Stimulated activated naive B cell treated with anti-CD40 and anti-IgM and Interleukin-4, amounts not matched to agents 10 μg/mL and 1 μg/mL and 100 μg/mL, for 72 hours (primary cell): ENCODE results near the gene CACNA1C.

Experiments
- ATAC-seq, 2 donors: fragments of 150-1000 bp; cut with Tn5 transposase; replicated peaks; 2 replicates each; pipeline ENCODE4 v1.10.0; 2021; ENCODE audit warnings: moderate library complexity in 1 of 2
- DNase-seq: peaks from one replicate; pipeline ENCODE4 v3.0.0; 2021
- H3K27ac Mint-ChIP-seq: one replicate; pipeline ENCODE4 v1.8.0; 2022; ENCODE audit warnings: mild to moderate bottlenecking, mixed read lengths
- H3K27me3 Mint-ChIP-seq, 2 donors: one replicate each; pipeline ENCODE4 v1.8.0; 2022; ENCODE audit warnings: mixed read lengths in 2 of 2
- H3K36me3 Mint-ChIP-seq, 2 donors: one replicate each; pipeline ENCODE4 v1.8.0; 2022; ENCODE audit warnings: mixed read lengths in 2 of 2, mild to moderate bottlenecking in 1 of 2
- H3K4me1 Mint-ChIP-seq, 2 donors: one replicate each; pipeline ENCODE4 v1.8.0; 2022; ENCODE audit warnings: mixed read lengths in 2 of 2, mild to moderate bottlenecking in 1 of 2
- H3K4me3 Mint-ChIP-seq, 2 donors: one replicate each; pipeline ENCODE4 v1.8.0; 2022; ENCODE audit warnings: mild to moderate bottlenecking in 2 of 2, mixed read lengths in 2 of 2, moderate library complexity in 1 of 2
- H3K9me3 Mint-ChIP-seq, 2 donors: one replicate each; pipeline ENCODE4 v1.8.0; 2022; ENCODE audit warnings: mixed read lengths in 2 of 2, mild to moderate bottlenecking in 1 of 2

CACNA1C gene

DNA sequence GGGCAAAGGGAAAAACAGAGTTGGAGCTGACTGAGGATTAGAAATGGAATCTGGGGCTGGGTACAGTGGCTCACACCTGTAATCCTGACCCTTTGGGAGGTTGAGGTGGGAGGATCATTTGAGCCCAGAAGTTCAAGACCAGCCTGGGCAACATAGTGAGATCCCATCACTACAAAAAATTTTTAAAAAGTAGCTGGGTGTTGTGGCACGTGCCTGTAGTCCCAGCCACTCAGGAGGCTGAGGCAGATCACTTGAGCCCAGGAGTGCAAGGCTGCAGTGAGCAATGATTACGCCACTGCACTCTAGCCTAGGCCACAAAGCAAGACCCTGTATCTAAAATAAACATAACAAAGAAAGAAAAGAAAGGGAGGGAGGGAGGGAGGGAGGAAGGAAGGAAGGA, 33.7 kb upstream of the CACNA1C start:
- DNase-seq: no peak
- Mint-ChIP-seq H3K4me1 (no peaks in the 10 kb centered on the region), H3K27ac (no peak overlapping the region), H3K36me3 (no peaks in the 10 kb centered on the region), H3K27me3 (peaks cover 22 to 28% of the 10 kb centered on the region in 2 donors), H3K4me3 (no peak overlapping the region), H3K9me3 (no peaks in the 10 kb centered on the region)
- ATAC-seq: no peak

- no peak for ATAC-seq
- H3K4me3 Mint-ChIP-seq: no peak overlapping the region
- no peaks in the 10 kb centered on the region for H3K36me3 Mint-ChIP-seq
- H3K27ac Mint-ChIP-seq: no peak overlapping the region
- no peaks in the 10 kb centered on the region for H3K4me1 Mint-ChIP-seq
- peaks cover 30 to 38% of the 10 kb centered on the region in 2 donors for H3K27me3 Mint-ChIP-seq
- no peak for DNase-seq
- H3K9me3 Mint-ChIP-seq: peaks cover 2 to 3% of the 10 kb centered on the region in 2 donors
Measured at GRCh38 chr12:2020511-2020910, 32.3 kb upstream of the CACNA1C start.

GRCh38 chr12:2023365-2023764, 29.4 kb upstream of the CACNA1C start:
- ATAC-seq (no peak), DNase-seq (no peak)
- H3K4me1 Mint-ChIP-seq: no peaks in the 10 kb centered on the region
- H3K36me3 Mint-ChIP-seq: no peaks in the 10 kb centered on the region
- H3K27me3 Mint-ChIP-seq: peaks cover 24 to 30% of the 10 kb centered on the region in 2 donors
- peaks cover 2 to 3% of the 10 kb centered on the region in 2 donors for H3K9me3 Mint-ChIP-seq
- no peak overlapping the region for H3K4me3 Mint-ChIP-seq
- H3K27ac Mint-ChIP-seq: no peak overlapping the region

- peaks cover 2 to 3% of the 10 kb centered on the region in 2 donors for H3K9me3 Mint-ChIP-seq
- ATAC-seq: no peak
Measured at GRCh38 chr12:2027351-2027750, 25.4 kb upstream of the CACNA1C start.

GRCh38 chr12:2029851-2030250, 22.9 kb upstream of the CACNA1C start:
- Mint-ChIP-seq H3K27me3 (peaks cover 35 to 55% of the 10 kb centered on the region in 2 donors), H3K4me3 (no peak overlapping the region), H3K36me3 (no peaks in the 10 kb centered on the region), H3K27ac (no peak overlapping the region), H3K4me1 (peaks cover 0 to 5% of the 10 kb centered on the region in 2 donors), H3K9me3 (no peaks in the 10 kb centered on the region)
- ATAC-seq (no peak), DNase-seq (no peak)

More at GRCh38 chr12:2027351-2027750, 25.4 kb upstream of the CACNA1C start:
- Mint-ChIP-seq H3K36me3 (no peaks in the 10 kb centered on the region), H3K4me1 (no peaks in the 10 kb centered on the region), H3K27ac (no peak overlapping the region), H3K27me3 (peaks cover 27 to 43% of the 10 kb centered on the region in 2 donors), H3K4me3 (no peak overlapping the region)
- DNase-seq: no peak

- no peak overlapping the region for H3K4me3 Mint-ChIP-seq
- H3K27ac Mint-ChIP-seq: no peak overlapping the region
- H3K36me3 Mint-ChIP-seq: no peaks in the 10 kb centered on the region
- peaks cover 7 to 17% of the 10 kb centered on the region in 2 donors for H3K4me1 Mint-ChIP-seq
- ATAC-seq: no peak
- DNase-seq: no peak
- H3K27me3 Mint-ChIP-seq: peaks cover 54 to 75% of the 10 kb centered on the region in 2 donors
- no peaks in the 10 kb centered on the region for H3K9me3 Mint-ChIP-seq
Measured at GRCh38 chr12:2032506-2032905, 20.3 kb upstream of the CACNA1C start.

DNA sequence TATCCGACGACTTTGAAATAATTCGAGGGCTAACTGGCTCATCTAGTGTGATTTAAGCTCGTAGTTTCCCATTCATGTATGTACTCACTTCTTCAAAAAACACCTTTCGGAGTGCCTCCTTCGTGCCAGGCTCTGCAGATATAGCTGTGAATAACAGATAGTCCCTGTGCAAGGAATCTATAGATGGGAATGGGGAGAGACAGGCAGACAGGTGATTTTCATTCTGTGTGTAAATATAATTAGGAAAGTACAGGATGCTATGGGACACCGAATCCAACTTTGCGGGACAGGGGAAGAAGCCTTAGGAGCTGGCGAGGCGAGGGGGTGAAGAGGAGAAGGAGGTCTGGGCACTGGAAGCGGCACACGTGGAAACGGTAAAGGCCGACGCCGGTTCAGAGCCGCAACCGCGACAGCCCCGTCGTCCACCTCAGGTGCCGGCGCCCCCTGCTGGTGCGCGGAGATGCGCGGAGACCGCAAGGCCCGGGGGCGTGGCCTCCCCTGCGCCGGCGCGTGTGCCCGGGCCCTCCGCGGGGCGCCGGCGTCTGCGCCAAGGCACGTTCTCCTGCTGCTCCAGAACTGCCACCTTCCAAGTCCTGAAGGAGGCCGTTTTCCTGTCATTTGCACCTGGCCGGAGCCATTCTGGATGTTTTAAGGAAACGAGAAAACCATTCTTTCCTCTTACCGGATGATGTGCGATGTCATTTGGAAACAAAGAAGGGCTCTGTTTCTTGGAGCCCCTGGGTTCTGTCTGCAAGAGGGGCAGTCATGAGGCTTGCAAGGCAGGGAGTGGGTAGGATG, 18.0 kb upstream of the CACNA1C start:
- no peak overlapping the region for H3K27ac Mint-ChIP-seq

GRCh38 chr12:2035431-2036055, 17.2 kb upstream of the CACNA1C start:
- no peak for DNase-seq
- ATAC-seq: peak in 1 of 2 donors; percentile 14
- H3K27ac Mint-ChIP-seq: no peak overlapping the region
- H3K9me3 Mint-ChIP-seq: no peaks in the 10 kb centered on the region
- peaks cover 7 to 17% of the 10 kb centered on the region in 2 donors for H3K4me1 Mint-ChIP-seq
- peak overlapping the region; percentile 60 to 72 for H3K4me3 Mint-ChIP-seq
- no peaks in the 10 kb centered on the region for H3K36me3 Mint-ChIP-seq
- peaks cover 53 to 67% of the 10 kb centered on the region in 2 donors for H3K27me3 Mint-ChIP-seq

More for the DNA sequence above, 18.0 kb upstream of the CACNA1C start:
- Mint-ChIP-seq H3K27me3 (peaks cover 54 to 71% of the 10 kb centered on the region in 2 donors), H3K4me1 (peaks cover 7 to 17% of the 10 kb centered on the region in 2 donors), H3K36me3 (no peaks in the 10 kb centered on the region), H3K4me3 (peak overlapping the region; percentile 60 to 72), H3K9me3 (no peaks in the 10 kb centered on the region)
- peak; percentile 98 for ATAC-seq
- DNase-seq: peak; percentile 70

GRCh38 chr12:2039034-2039433, 13.8 kb upstream of the CACNA1C start:
- H3K36me3 Mint-ChIP-seq: no peaks in the 10 kb centered on the region
- no peak for ATAC-seq
- no peak overlapping the region for H3K27ac Mint-ChIP-seq
- no peaks in the 10 kb centered on the region for H3K9me3 Mint-ChIP-seq
- peaks cover 33 to 40% of the 10 kb centered on the region in 2 donors for H3K27me3 Mint-ChIP-seq
- peaks cover 7 to 17% of the 10 kb centered on the region in 2 donors for H3K4me1 Mint-ChIP-seq
- H3K4me3 Mint-ChIP-seq: no peak overlapping the region
- no peak for DNase-seq

DNA sequence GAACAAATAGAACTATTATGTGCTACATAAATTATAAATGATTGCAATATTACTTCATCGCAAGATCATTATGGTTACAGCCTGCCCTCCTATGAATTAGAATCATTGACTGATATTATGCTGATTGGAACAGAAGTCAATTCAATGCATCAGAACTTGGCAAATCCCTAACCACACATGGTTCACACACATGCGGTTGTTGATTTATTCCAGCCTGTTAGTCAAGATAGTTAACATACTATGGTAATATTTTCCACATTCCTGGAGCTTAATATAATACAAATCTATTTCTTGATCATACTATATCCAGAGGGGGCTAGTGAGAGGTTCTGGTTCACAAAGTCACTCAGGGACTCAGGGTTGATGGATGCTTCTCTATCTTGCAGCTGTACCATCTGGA, 9.7 kb upstream of the CACNA1C start:
- Mint-ChIP-seq H3K27me3 (peaks cover 12 to 24% of the 10 kb centered on the region in 2 donors), H3K4me1 (no peaks in the 10 kb centered on the region)
- DNase-seq: no peak

GRCh38 chr12:2044165-2044564, 8.6 kb upstream of the CACNA1C start:
- DNase-seq: no peak
- no peak overlapping the region for H3K4me3 Mint-ChIP-seq
- peaks cover 19 to 28% of the 10 kb centered on the region in 2 donors for H3K27me3 Mint-ChIP-seq
- no peaks in the 10 kb centered on the region for H3K9me3 Mint-ChIP-seq
- no peak for ATAC-seq
- H3K4me1 Mint-ChIP-seq: no peaks in the 10 kb centered on the region
- H3K36me3 Mint-ChIP-seq: no peaks in the 10 kb centered on the region
- H3K27ac Mint-ChIP-seq: no peak overlapping the region

More for the DNA sequence above, 9.7 kb upstream of the CACNA1C start:
- H3K9me3 Mint-ChIP-seq: no peaks in the 10 kb centered on the region
- H3K4me3 Mint-ChIP-seq: no peak overlapping the region
- no peak for ATAC-seq
- H3K36me3 Mint-ChIP-seq: no peaks in the 10 kb centered on the region
- H3K27ac Mint-ChIP-seq: no peak overlapping the region

GRCh38 chr12:2046957-2047356, 5.8 kb upstream of the CACNA1C start:
- DNase-seq: no peak
- Mint-ChIP-seq H3K9me3 (no peaks in the 10 kb centered on the region), H3K4me3 (no peak overlapping the region), H3K36me3 (no peaks in the 10 kb centered on the region), H3K27ac (no peak overlapping the region), H3K27me3 (peaks cover 27 to 34% of the 10 kb centered on the region in 2 donors), H3K4me1 (peaks cover 10 to 13% of the 10 kb centered on the region in 2 donors)
- no peak for ATAC-seq

GRCh38 chr12:2047752-2048151, 5.0 kb upstream of the CACNA1C start:
- H3K9me3 Mint-ChIP-seq: no peaks in the 10 kb centered on the region
- H3K4me1 Mint-ChIP-seq: peaks cover 12 to 13% of the 10 kb centered on the region in 2 donors
- H3K4me3 Mint-ChIP-seq: no peak overlapping the region
- ATAC-seq: no peak
- H3K27ac Mint-ChIP-seq: no peak overlapping the region
- H3K36me3 Mint-ChIP-seq: no peaks in the 10 kb centered on the region
- no peak for DNase-seq
- H3K27me3 Mint-ChIP-seq: peaks cover 29 to 32% of the 10 kb centered on the region in 2 donors

DNA sequence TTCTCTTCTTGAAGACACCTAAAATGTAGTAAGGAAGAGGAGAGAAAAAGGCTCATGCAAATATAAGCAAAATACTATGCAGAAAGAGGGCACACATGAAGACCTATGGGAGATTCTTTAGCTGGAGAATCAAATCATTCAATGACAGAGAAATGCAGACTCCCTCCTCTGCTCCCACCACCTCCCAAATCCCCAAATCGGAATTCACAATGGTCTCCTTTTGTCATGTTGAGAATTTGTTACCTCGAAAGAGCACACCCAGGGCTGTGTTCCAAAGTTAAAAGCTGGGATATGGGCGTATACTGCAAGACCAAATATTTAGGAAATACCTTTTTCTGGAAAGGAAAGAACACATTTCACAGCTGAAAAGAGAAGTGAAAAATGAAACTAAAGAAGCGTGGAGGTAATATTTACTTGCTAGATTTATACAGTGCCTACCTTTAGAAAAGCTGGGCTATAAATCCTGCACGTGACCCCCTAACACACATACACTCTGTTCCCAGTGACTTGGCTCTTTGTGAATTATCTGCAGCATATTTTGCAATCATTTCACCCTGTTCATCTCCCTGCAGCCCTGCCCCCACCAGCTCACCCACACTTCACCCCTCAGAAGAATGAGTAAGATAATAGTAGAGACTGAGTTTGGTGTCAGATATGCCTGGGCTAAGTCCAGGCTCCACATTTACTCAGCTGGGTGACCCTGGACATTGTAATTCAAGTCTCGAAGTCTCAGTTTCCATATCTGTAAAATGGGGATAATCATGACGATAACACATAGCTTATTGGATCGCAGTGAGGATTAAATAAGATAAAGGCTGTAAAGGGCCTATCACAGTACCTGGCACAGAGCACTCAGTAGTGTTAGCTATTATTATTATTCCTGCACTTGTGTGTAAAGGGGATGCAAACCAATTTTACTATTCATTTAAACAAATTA, 2.9 kb upstream of the CACNA1C start:
- Mint-ChIP-seq H3K27me3 (peaks cover 42 to 43% of the 10 kb centered on the region in 2 donors), H3K36me3 (peaks cover 0 to 2% of the 10 kb centered on the region in 2 donors), H3K4me3 (no peak overlapping the region), H3K27ac (no peak overlapping the region), H3K4me1 (peaks cover 20 to 24% of the 10 kb centered on the region in 2 donors), H3K9me3 (no peaks in the 10 kb centered on the region)
- DNase-seq (no peak), ATAC-seq (no peak)
